HL-60 (cell line): ENCODE data around the gene ALPI.

Experiments
- CTCF ChIP-seq: IDR thresholded peaks from one replicate; pipeline ENCODE4 v1.5.1; 2011; ENCODE audit warnings: low read length, control low read depth, inconsistent platforms; ENCODE audit not compliant: insufficient read depth
- GABPA ChIP-seq: IDR thresholded peaks from 2 replicates; pipeline ENCODE4 v1.6.1; 2012; ENCODE audit warnings: low read depth
- POLR2AphosphoS5 ChIP-seq: IDR thresholded peaks from 2 replicates; pipeline ENCODE4 v1.6.1; 2012; ENCODE audit warnings: low read depth
- REST ChIP-seq: IDR thresholded peaks from 2 replicates; pipeline ENCODE4 v1.6.1; 2012; ENCODE audit warnings: low read depth; ENCODE audit not compliant: insufficient replicate concordance
- SPI1 ChIP-seq: IDR thresholded peaks from 2 replicates; pipeline ENCODE4 v1.6.1; 2012; ENCODE audit warnings: low read depth, mild to moderate bottlenecking, borderline replicate concordance

DNA sequence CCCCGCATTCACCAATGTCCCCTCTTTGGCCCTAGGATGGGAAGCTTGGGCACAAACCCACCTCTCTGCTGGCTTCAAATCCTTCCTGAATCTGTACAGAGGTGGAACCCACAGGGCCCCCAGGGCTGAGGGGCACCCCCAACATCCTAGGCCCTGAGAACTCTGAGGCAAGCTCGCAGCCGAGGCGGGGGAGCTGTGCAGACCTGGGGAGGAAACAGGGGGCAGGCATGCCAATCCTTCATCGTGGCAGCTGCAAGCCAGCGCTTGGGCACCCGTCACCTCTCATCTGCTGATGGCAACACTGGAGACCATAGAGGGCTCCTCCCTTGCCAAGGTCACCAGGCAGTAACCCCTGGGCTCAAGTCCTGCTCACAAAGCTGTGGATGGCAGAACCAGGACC is 20.8 kb downstream of the ALPI start:
- TF ChIP-seq CTCF (no peak), POLR2AphosphoS5 (no peak), REST (no peak), GABPA (no peak), SPI1 (no peak)
